HepG2 (cell line): ENCODE measurements around the gene ARL16. TPM values are rescaled to one million over a fixed set of nuclear protein-coding genes. Genes with fewer than 3 reads are reported as not detected.
A peak's percentile ranks its signal among the peaks of the same experiment; 100 is the strongest.

Experiments used
- ELF1 ChIP-seq: sonication (generic); formaldehyde crosslinking; IDR thresholded peaks from 2 replicates; pipeline ENCODE4 v1.4.0; 2020; ENCODE audit warnings: missing genetic modification reagents
- FOSL1 ChIP-seq: sonication (generic); formaldehyde crosslinking; IDR thresholded peaks from 2 replicates; pipeline ENCODE4 v1.9.0; 2021; ENCODE audit warnings: missing genetic modification reagents, borderline replicate concordance
- GPN1 ChIP-seq: sonication (generic); formaldehyde crosslinking; IDR thresholded peaks from 2 replicates; pipeline ENCODE4 v1.5.1; 2020; ENCODE audit warnings: missing genetic modification reagents, borderline replicate concordance
- HIVEP1 ChIP-seq: sonication (generic); formaldehyde crosslinking; IDR thresholded peaks from 2 replicates; pipeline ENCODE4 v1.4.0; 2020; ENCODE audit warnings: mild to moderate bottlenecking, missing genetic modification reagents
- ISL2 ChIP-seq: sonication (generic); formaldehyde crosslinking; IDR thresholded peaks from 2 replicates; pipeline ENCODE4 v1.5.0; 2020; ENCODE audit warnings: missing genetic modification reagents
- KAT7 ChIP-seq: IDR thresholded peaks from 2 replicates; pipeline ENCODE4 v1.6.1; 2018; ENCODE audit warnings: borderline replicate concordance, missing compliant biosample characterization
- KDM1A ChIP-seq: IDR thresholded peaks from 2 replicates; pipeline ENCODE4 v1.6.1; 2016; ENCODE audit warnings: missing compliant biosample characterization
- KDM2A ChIP-seq: sonication (generic); formaldehyde crosslinking; IDR thresholded peaks from 2 replicates; pipeline ENCODE4 v1.4.0; 2020; ENCODE audit warnings: low read depth, missing genetic modification reagents, borderline replicate concordance
- NAIF1 ChIP-seq: sonication (generic); formaldehyde crosslinking; IDR thresholded peaks from 2 replicates; pipeline ENCODE4 v1.5.0; 2020; ENCODE audit warnings: mild to moderate bottlenecking, missing genetic modification reagents, borderline replicate concordance
- RBM39 ChIP-seq: fragments of 200-400 bp; formaldehyde crosslinking; IDR thresholded peaks from one replicate; pipeline ENCODE4 v1.6.1; 2018; ENCODE audit warnings: antibody characterized with exemption, mild to moderate bottlenecking, low read depth, low read length; ENCODE audit not compliant: poor library complexity, severe bottlenecking
- REPIN1 ChIP-seq: sonication (generic); formaldehyde crosslinking; IDR thresholded peaks from 2 replicates; pipeline ENCODE4 v1.8.0; 2022; ENCODE audit warnings: missing genetic modification reagents, low read depth, mild to moderate bottlenecking, borderline replicate concordance
- STAT5B ChIP-seq: sonication (generic); formaldehyde crosslinking; IDR thresholded peaks from 2 replicates; pipeline ENCODE4 v1.4.0; 2020; ENCODE audit warnings: missing genetic modification reagents
- U2AF2 ChIP-seq: fragments of 200-400 bp; formaldehyde crosslinking; IDR thresholded peaks from 2 replicates; pipeline ENCODE4 v1.6.1; 2017; ENCODE audit warnings: low read depth, mild to moderate bottlenecking, low read length
- ZFP36L2 ChIP-seq: sonication (generic); formaldehyde crosslinking; IDR thresholded peaks from 2 replicates; pipeline ENCODE4 v1.4.0; 2020; ENCODE audit warnings: missing genetic modification reagents
- ZMAT3 ChIP-seq: sonication (generic); formaldehyde crosslinking; conservative IDR thresholded peaks from 2 replicates; pipeline ENCODE4 v1.7.0; 2021; ENCODE audit warnings: missing genetic modification reagents
- ZNF101 ChIP-seq: sonication (generic); formaldehyde crosslinking; IDR thresholded peaks from 2 replicates; pipeline ENCODE4 v1.4.0; 2020; ENCODE audit warnings: mild to moderate bottlenecking, low read depth, missing genetic modification reagents, borderline replicate concordance
- ZNF121 ChIP-seq: sonication (generic); formaldehyde crosslinking; IDR thresholded peaks from 2 replicates; pipeline ENCODE4 v1.5.0; 2020; ENCODE audit warnings: mild to moderate bottlenecking, missing genetic modification reagents
- ZNF234 ChIP-seq: sonication (generic); formaldehyde crosslinking; conservative IDR thresholded peaks from 2 replicates; pipeline ENCODE4 v1.5.1; 2020; ENCODE audit warnings: mild to moderate bottlenecking, missing genetic modification reagents
- ZNF354B ChIP-seq: sonication (generic); formaldehyde crosslinking; IDR thresholded peaks from 2 replicates; pipeline ENCODE4 v1.8.0; 2022; ENCODE audit warnings: mild to moderate bottlenecking, missing genetic modification reagents
- ZNF562 ChIP-seq: sonication (generic); formaldehyde crosslinking; IDR thresholded peaks from 2 replicates; pipeline ENCODE4 v1.8.0; 2022; ENCODE audit warnings: missing genetic modification reagents, borderline replicate concordance
- ZNF792 ChIP-seq: IDR thresholded peaks from 2 replicates; pipeline ENCODE4 v1.6.1; 2016
- ZNF878 ChIP-seq: sonication (generic); formaldehyde crosslinking; IDR thresholded peaks from 2 replicates; pipeline ENCODE4 v1.8.1; 2023; ENCODE audit warnings: mild to moderate bottlenecking, missing genetic modification reagents, moderate library complexity
- polyA plus RNA-seq, 8 experiments: library from polyadenylated mRNA; depleted of rRNA in 3 of 8; stranded (reverse) in 7 of 8; unstranded in 1 of 8; fragments of >200 nt; fragmentation: Illumina TruSeq in 4 of 8; extraction: Trizol in 4 of 8; gene quantifications; 2 replicates each; pipeline versions ENCODE4 v1.2.1 to v1.2.3, GENCODE V29; 2011 to 2016; ENCODE audit warnings: low read depth in 4 of 8, missing spikeins in 1 of 8, mixed read lengths in 1 of 8; ENCODE audit not compliant: insufficient read depth in 1 of 8
- total RNA-seq, 5 experiments: library from RNA; depleted of rRNA; stranded (reverse); fragments of >200 nt; fragmentation: Illumina TruSeq; extraction: Trizol; gene quantifications; 2 replicates each; pipeline ENCODE4 v1.2.3, GENCODE V29; 2016; ENCODE audit warnings: low read depth in 1 of 5
- TF ChIP-seq, protein P1 (sequence below): sonication (generic); formaldehyde crosslinking; IDR thresholded peaks from 2 replicates; pipeline ENCODE4 v1.9.0; 2021; ENCODE audit warnings: missing genetic modification reagents, borderline replicate concordance
- TF ChIP-seq, protein P2 (sequence below): sonication (generic); formaldehyde crosslinking; IDR thresholded peaks from 2 replicates; pipeline ENCODE4 v1.8.1; 2023; ENCODE audit warnings: mild to moderate bottlenecking, missing genetic modification reagents, borderline replicate concordance
- TF ChIP-seq, protein P3 (sequence below): sonication (generic); formaldehyde crosslinking; IDR thresholded peaks from 2 replicates; pipeline ENCODE4 v1.8.0; 2023; ENCODE audit warnings: mild to moderate bottlenecking, missing genetic modification reagents
- TF ChIP-seq, protein P4 (sequence below): sonication (generic); formaldehyde crosslinking; conservative IDR thresholded peaks from 2 replicates; pipeline ENCODE4 v1.8.0; 2022; ENCODE audit warnings: missing genetic modification reagents

Gene ARL16
- total and polyA plus RNA-seq, 2 of the 13 experiments (the other 11 are each of a cell fraction or from before 2014, with no cell fraction given), result 20.8 to 30.8 TPM

DNA sequence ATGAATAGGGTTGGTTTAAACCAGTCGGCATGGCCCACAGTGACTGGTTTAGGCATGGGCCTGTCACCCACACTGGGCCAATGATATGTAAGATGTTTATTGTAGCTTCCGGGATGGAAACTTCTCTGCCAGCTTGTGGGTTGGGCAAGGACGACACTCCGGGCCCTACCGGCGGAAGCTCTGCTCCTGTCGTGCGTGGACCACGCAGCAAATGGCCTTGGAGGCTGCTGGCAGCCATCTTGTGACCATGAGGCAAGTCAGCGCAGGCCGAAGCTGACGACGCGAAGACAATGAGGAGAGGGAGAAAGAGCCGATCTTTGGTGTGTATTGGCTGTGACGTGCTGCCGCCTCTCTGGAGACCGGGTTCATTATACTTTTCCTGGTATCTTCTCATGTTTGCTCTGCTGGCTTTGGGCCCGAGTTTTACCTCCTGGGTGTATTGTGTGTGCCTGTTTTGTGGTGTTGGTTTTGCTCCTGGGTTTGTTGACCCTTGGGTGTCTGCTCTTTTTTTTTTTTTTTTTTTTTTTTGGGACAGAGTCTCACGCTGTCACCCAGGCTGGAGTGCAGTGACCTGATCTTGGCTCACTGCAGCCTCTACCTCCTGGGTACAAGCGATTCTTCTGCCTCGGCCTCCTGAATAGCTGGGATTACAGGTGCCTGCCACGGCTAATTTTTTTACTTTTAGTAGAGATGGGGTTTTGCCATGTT lies 43.9 kb upstream of the ARL16 start (continued):
- TF ChIP-seq, protein P1, sequence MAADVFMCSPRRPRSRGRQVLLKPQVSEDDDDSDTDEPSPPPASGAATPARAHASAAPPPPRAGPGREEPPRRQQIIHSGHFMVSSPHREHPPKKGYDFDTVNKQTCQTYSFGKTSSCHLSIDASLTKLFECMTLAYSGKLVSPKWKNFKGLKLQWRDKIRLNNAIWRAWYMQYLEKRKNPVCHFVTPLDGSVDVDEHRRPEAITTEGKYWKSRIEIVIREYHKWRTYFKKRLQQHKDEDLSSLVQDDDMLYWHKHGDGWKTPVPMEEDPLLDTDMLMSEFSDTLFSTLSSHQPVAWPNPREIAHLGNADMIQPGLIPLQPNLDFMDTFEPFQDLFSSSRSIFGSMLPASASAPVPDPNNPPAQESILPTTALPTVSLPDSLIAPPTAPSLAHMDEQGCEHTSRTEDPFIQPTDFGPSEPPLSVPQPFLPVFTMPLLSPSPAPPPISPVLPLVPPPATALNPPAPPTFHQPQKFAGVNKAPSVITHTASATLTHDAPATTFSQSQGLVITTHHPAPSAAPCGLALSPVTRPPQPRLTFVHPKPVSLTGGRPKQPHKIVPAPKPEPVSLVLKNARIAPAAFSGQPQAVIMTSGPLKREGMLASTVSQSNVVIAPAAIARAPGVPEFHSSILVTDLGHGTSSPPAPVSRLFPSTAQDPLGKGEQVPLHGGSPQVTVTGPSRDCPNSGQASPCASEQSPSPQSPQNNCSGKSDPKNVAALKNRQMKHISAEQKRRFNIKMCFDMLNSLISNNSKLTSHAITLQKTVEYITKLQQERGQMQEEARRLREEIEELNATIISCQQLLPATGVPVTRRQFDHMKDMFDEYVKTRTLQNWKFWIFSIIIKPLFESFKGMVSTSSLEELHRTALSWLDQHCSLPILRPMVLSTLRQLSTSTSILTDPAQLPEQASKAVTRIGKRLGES (CRISPR knock-in tag), result peak; percentile 83; the same call in 1 of the 2 replicates
- peak; percentile 95 for TF ChIP-seq GPN1 (CRISPR knock-in tag)
- TF ChIP-seq U2AF2, result no peak
- TF ChIP-seq, protein P2, sequence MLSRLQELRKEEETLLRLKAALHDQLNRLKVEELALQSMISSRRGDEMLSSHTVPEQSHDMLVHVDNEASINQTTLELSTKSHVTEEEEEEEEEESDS, result no peak
- TF ChIP-seq, protein P3, sequence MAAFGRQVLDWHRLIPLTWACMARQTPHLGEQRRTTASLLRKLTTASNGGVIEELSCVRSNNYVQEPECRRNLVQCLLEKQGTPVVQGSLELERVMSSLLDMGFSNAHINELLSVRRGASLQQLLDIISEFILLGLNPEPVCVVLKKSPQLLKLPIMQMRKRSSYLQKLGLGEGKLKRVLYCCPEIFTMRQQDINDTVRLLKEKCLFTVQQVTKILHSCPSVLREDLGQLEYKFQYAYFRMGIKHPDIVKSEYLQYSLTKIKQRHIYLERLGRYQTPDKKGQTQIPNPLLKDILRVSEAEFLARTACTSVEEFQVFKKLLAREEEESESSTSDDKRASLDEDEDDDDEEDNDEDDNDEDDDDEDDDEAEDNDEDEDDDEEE (CRISPR knock-in tag), result no peak
- peak; percentile 97 for TF ChIP-seq HIVEP1
- TF ChIP-seq ZNF562, result peak; percentile 96; the same call in 1 of the 2 replicates
- TF ChIP-seq ZMAT3 (CRISPR knock-in tag), result peak; percentile 99
- no peak for TF ChIP-seq RBM39
- TF ChIP-seq ISL2, result peak; percentile 79
- peak; percentile 94 for TF ChIP-seq ELF1
- peak; percentile 95 for TF ChIP-seq NAIF1 (CRISPR knock-in tag)
- no peak for TF ChIP-seq ZNF354B (CRISPR knock-in tag)
- TF ChIP-seq ZNF792 (CRISPR knock-in tag), result peak; percentile 98
- TF ChIP-seq ZNF878, result peak; percentile 99
- TF ChIP-seq KAT7, result peak; percentile 96
- peak; percentile 94 for TF ChIP-seq STAT5B
- TF ChIP-seq FOSL1 (CRISPR knock-in tag), result peak; percentile 49; the same call in 1 of the 2 replicates
- TF ChIP-seq ZNF121 (CRISPR knock-in tag), result peak; percentile 79; the same call in 1 of the 2 replicates
- TF ChIP-seq, protein P4, sequence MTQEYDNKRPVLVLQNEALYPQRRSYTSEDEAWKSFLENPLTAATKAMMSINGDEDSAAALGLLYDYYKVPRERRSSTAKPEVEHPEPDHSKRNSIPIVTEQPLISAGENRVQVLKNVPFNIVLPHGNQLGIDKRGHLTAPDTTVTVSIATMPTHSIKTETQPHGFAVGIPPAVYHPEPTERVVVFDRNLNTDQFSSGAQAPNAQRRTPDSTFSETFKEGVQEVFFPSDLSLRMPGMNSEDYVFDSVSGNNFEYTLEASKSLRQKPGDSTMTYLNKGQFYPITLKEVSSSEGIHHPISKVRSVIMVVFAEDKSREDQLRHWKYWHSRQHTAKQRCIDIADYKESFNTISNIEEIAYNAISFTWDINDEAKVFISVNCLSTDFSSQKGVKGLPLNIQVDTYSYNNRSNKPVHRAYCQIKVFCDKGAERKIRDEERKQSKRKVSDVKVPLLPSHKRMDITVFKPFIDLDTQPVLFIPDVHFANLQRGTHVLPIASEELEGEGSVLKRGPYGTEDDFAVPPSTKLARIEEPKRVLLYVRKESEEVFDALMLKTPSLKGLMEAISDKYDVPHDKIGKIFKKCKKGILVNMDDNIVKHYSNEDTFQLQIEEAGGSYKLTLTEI (CRISPR knock-in tag), result no peak
- peak; percentile 92; the same call in 1 of the 2 replicates for TF ChIP-seq KDM1A (CRISPR knock-in tag)
- peak; percentile 97 for TF ChIP-seq ZFP36L2
- peak; percentile 95 for TF ChIP-seq REPIN1 (CRISPR knock-in tag)
- TF ChIP-seq ZNF101 (CRISPR knock-in tag), result peak; percentile 97
- TF ChIP-seq ZNF234 (CRISPR knock-in tag), result no peak
- TF ChIP-seq KDM2A, result peak; percentile 96
